ENCODE measurements around the gene CCDC187.

CCDC187 gene

GRCh38 chr9:136206602-136207275, 97.2 kb downstream of the CCDC187 start:
- no peak for DNase-seq (ENCODE audit: low read depth in 2 of 2)

- DNase-seq (ENCODE audit: low read depth in 2 of 2): no peak
Observed at GRCh38 chr9:136205707-136205992, 98.2 kb downstream of the CCDC187 start.

GRCh38 chr9:136204838-136205706, 98.8 kb downstream of the CCDC187 start, which contains the start of gene LHX3:
LHX3 (minus strand) TSS chr9:136205128; CDS start chr9:136205012, 116 bp downstream.
- DNase-seq (ENCODE audit: low read depth in 2 of 2): no peak

- DNase-seq (ENCODE audit: low read depth in 2 of 2): no peak
Observed at GRCh38 chr9:136204145-136204805, 99.6 kb downstream of the CCDC187 start.

- no peak for DNase-seq (ENCODE audit: low read depth in 2 of 2)
Observed at GRCh38 chr9:136203408-136204144, 100.3 kb downstream of the CCDC187 start.

GRCh38 chr9:136202454-136203407, 101.2 kb downstream of the CCDC187 start:
- no peak for DNase-seq (ENCODE audit: low read depth in 2 of 2)

- DNase-seq (ENCODE audit: low read depth in 2 of 2): no peak
Observed at GRCh38 chr9:136201609-136202453, 102.1 kb downstream of the CCDC187 start.

GRCh38 chr9:136201174-136201573, 102.7 kb downstream of the CCDC187 start:
- DNase-seq (ENCODE audit: low read depth in 2 of 2): no peak

GRCh38 chr9:136200424-136200823, 103.5 kb downstream of the CCDC187 start:
- DNase-seq (ENCODE audit: low read depth in 2 of 2): no peak

All from fibroblast of skin of left biceps (primary cell).